ENCODE results near the gene CLEC5A.
"Not testable (repeated sequence)": the region's sequence is repeated elsewhere in the genome, so short reads cannot be mapped to it uniquely, and the experiment has no call there.

Gene CLEC5A

GRCh38 chr7:141946796-141947195 is at the start of gene CLEC5A:
CLEC5A (minus strand) TSS chr7:141946974; CDS start chr7:141946292, 682 bp downstream.
- DNase-seq: no peak

- no peak for DNase-seq
These were observed 46.6 kb upstream of the CLEC5A start for GRCh38 chr7:141993354-141993753.

- DNase-seq: no peak
These were observed 45.9 kb upstream of the CLEC5A start for GRCh38 chr7:141992688-141993087.

- no peak for DNase-seq
These were observed 45.4 kb upstream of the CLEC5A start for GRCh38 chr7:141992156-141992555.

GRCh38 chr7:141991140-141991539 is 44.4 kb upstream of the CLEC5A start:
- DNase-seq: no peak

GRCh38 chr7:141990011-141990725 is 43.4 kb upstream of the CLEC5A start:
- DNase-seq: no peak

GRCh38 chr7:141987803-141988202 is 41.0 kb upstream of the CLEC5A start:
- DNase-seq: not testable (repeated sequence)

- DNase-seq: no peak
These were observed 40.1 kb upstream of the CLEC5A start for GRCh38 chr7:141986923-141987322.

GRCh38 chr7:141985926-141986325 is 39.2 kb upstream of the CLEC5A start:
- not testable (repeated sequence) for DNase-seq

GRCh38 chr7:141979568-141979967 is 32.8 kb upstream of the CLEC5A start:
- DNase-seq: no peak

- DNase-seq: no peak
These were observed 31.6 kb upstream of the CLEC5A start for GRCh38 chr7:141978351-141978750.

GRCh38 chr7:141976524-141977245 is 29.9 kb upstream of the CLEC5A start:
- no peak for DNase-seq

- DNase-seq: peak; percentile 45
These were observed 29.2 kb upstream of the CLEC5A start for GRCh38 chr7:141975806-141976523.

GRCh38 chr7:141974831-141975230 is 28.1 kb upstream of the CLEC5A start:
- DNase-seq: no peak

GRCh38 chr7:141973673-141974072 is 26.9 kb upstream of the CLEC5A start, which contains the start of gene TAS2R38:
TAS2R38 (minus strand) TSS chr7:141973773; CDS start chr7:141973689, 84 bp downstream.
- DNase-seq: no peak

- DNase-seq: no peak
These were observed 14.1 kb upstream of the CLEC5A start for GRCh38 chr7:141960687-141961422.

- DNase-seq: no peak
These were observed 9.3 kb upstream of the CLEC5A start for GRCh38 chr7:141956084-141956483.

- DNase-seq: no peak
These were observed 7.6 kb upstream of the CLEC5A start for GRCh38 chr7:141954334-141954733.

GRCh38 chr7:141952461-141952860 is 5.7 kb upstream of the CLEC5A start:
- no peak for DNase-seq

- no peak for DNase-seq
These were observed 4.0 kb upstream of the CLEC5A start for GRCh38 chr7:141950806-141951205.

- DNase-seq: no peak
These were observed 3.1 kb upstream of the CLEC5A start for GRCh38 chr7:141949911-141950310.

GRCh38 chr7:141949451-141949850 is 2.7 kb upstream of the CLEC5A start:
- no peak for DNase-seq

- no peak for DNase-seq
These were observed 2.2 kb upstream of the CLEC5A start for GRCh38 chr7:141949021-141949420.
